Midbrain (tissue), 1 donor: ENCODE data around the gene ALDOC.

ENCODE experiments used
- DNase-seq: peaks from one replicate; lab custom pipeline; 2025; lab: John Stamatoyannopoulos, UW

ALDOC gene

DNA sequence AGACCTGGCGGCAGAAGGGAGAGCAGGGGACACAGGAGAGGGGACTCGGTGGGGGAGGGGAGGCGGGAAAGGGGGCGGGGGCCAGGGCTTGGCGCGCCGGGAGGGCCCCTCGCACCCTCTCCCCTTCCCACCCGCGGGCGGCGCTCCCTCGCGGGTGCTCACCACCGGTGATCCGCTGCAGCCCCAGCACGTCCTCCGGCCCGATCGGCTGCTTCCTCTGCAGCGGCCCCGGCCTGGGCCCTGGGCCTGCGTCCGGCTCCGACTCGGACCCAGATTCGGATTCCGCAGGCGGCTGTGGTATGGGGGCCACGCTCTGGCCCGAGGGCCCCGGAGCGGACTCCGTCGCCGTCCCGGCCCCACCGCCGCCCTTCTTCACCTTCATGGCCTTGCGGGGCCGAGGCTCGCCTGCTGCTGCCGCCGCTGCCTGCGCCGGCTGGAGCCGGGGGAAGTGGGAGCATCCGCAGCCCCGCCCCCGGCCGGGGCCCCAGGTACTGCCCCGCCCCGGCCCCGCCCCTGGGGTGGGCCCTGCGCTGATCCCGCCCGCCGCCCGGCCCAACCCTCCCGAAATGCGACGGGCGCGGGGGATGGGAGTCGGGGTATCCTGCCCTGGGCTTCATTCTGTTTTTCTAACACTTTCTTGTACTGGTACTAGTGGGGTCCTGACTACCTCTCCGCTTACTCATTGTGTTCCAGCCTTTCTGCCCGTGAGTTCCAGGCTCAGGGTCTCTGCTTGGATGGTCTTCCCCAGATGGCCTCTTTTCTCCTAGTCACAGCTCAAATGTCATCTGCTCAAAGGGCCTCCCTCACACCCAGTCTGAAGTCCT is 24.3 kb downstream of the ALDOC start, which contains the start of gene UNC119:
Gene UNC119, minus strand, starts transcription at position 449 of the 824 bp plus-strand sequence. Its CDS starts 67 bp downstream, at position 382.
- peak; percentile 63 for DNase-seq

GRCh38 chr17:28551421-28552175 is 25.1 kb downstream of the ALDOC start:
- no peak for DNase-seq

DNA sequence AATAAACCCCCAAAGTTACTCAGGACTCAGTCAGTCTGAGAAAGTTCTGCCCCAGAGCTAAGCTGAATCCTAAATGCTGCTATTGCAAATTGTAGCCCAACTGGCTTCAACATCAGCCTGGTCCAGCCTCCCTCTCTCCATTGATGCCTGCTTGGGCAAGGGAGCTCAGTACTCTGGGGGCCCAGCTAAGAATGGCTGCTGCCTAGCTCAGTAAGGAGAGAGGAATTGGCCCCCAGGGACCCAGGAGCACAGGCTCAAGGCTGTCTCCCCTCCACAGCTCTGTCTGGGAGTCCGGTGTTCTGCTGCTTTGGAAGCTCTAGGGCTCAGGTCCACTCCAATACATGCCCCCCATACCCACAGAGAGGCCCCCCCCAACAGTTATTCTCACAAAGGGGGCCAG is 25.8 kb downstream of the ALDOC start:
- DNase-seq, result no peak

DNA sequence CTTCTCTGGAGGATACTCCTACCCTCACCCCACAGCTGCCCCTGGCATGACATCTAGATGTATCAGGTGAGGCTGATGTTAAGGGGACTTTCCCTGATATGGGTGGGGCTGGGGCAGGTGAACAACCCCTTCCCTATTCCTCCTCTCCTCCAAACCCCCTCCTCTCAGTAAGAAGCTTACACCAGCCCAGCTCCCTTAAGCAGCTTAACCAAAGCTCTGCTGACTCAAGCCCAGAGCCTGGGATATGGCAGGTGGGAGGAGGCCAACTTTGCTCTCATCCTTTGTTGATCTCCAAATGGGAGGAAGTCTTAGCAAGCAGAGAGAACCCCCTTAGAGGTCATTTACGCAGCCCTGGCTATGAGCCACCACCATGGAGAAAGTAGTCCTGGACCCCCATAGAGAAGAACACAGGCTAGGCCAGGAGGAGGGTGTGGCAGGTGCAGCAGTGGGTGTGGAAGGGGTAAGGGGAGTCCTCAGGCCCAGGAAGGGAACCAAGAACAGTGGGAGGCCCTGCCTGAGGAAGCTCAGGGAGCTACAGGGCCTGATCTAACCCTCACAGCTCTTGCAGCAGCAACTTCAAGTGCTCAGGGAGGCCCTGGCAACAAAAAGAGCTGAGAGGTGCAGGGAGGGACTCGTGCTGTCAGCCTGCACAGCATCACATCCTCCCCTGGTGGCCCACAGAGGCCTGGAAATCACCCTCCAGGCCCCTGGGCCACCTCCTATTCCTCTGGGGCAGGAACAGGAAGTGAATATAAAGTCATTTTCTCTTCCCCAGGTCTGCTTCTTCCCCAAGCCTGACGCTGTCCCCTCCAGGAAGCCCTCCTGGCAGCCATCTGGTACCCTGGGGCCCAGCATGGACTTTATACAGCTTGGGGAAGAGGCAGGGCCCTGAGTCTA is 27.2 kb downstream of the ALDOC start:
- no peak for DNase-seq

DNA sequence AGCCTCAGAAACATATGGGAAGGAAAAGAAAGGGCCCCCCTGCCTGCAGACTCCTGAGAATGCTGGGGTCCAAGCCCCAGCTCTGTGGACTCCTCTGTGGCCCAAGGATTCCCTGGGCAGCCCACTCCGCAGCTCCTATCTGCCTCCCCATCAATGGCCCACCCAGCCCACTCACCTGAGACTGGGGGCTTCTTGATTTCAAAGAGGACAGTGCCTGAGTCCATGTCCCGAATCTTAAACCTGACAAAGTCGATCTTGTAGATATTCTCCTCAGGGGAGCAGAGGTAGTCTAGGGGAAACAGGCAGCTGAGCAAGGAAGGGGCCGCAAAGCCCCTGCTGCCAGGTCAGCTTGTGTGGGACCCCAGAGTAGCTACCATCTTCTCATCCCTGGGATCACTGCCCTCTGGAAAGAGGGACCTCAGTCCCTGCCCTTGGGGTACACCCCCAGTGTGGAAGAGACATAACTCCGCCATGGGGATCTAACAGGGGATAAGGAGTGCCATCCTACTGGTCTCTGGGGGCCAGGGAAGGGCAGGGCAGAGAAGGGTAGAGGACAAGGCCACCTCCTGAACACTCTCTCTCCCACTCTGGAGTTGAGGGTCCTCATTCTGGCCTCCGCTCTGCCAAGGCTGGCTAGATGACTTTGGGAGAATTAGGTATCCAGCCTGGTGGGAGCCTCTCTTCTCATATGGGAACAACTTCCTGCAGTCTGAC is 28.1 kb downstream of the ALDOC start:
- no peak for DNase-seq

GRCh38 chr17:28547623-28548416 is 28.9 kb downstream of the ALDOC start:
- peak; percentile 75 for DNase-seq

- DNase-seq, result no peak
Measured at GRCh38 chr17:28547096-28547622, 29.5 kb downstream of the ALDOC start.

DNA sequence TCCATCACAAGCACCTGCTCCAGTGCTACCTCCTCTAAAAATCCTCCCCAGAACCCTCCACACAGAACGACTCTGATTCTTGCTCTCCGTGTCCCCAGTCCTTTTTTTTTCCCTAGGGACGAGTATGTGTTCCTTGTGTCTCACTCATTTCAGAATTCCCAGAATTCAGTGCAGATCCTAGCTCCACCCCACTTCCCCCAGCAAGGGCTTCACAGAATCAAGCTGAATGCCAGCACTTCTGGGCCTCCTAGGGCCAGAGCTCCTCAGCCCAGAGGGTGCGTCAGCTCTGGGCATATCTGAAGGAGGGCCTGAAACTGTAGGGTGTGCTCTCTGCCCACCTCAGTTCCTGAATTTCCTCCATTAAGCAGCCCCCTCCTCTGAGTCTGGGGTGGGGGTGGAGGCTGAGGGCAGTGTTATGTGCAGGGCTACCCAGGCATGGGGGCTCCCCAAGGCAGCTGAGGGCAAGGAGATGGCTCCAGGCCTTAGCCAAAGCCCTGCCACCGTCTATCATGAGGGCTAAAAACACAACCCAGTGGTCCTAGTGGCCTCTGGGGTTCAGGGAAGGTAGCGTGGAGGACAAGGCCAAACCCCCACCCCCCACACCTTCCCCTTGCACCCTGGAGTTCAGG is 30.8 kb downstream of the ALDOC start:
- DNase-seq, result no peak

- DNase-seq, result no peak
Measured at GRCh38 chr17:28545141-28545503, 31.6 kb downstream of the ALDOC start.

- DNase-seq, result no peak
Measured at GRCh38 chr17:28544402-28545140, 32.1 kb downstream of the ALDOC start.

- DNase-seq, result no peak
Measured at GRCh38 chr17:28541439-28541838, 35.3 kb downstream of the ALDOC start.

GRCh38 chr17:28540231-28540630 is 36.5 kb downstream of the ALDOC start:
- DNase-seq, result no peak

DNA sequence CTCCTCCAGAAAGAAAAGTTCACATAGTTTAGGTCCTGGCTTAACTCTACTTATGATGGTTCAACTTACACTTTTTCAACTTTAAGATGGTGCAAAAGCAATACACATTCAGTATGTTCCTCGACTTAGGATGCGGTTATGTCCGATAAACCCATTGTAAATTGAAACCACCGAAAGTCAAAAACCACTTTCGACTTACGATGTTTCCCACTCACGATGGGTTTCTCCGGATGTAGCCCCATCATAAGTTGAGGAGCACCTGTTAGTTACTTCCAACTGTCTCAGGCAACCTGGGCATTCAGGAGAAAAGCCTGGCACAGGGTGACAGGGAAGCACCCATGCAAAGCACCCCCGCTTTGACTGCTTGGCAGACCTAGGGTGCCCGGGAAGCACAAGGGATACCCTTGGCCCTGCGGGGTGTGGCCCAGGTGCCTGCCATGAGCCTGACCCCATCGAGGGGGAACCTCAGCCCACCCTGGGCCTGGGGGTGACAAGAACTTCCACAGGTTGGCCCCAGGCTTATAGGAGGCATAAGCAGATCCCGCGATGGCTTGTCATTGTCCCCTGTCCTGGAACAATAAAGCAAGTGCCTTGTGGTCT is 38.3 kb downstream of the ALDOC start:
- DNase-seq, result no peak

DNA sequence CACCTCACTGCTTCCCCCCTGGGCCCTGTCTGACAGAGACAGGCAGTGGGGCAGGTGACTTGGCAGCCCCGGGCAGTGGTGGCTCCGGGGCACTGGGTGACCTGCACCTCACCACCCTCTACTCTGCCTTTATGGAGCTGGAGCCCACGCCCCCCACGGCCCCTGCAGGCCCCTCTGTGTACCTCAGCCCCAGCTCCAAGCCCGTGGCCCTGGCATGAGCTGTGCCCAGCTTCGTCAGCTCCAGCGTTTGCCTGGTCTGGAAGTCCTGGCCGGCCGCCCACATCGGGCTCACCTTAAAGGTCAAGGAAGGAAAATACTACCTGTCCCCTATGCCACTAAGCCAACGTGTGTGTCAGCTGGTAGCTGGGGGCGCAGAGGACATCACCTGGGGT is 39.5 kb downstream of the ALDOC start:
- no peak for DNase-seq

DNA sequence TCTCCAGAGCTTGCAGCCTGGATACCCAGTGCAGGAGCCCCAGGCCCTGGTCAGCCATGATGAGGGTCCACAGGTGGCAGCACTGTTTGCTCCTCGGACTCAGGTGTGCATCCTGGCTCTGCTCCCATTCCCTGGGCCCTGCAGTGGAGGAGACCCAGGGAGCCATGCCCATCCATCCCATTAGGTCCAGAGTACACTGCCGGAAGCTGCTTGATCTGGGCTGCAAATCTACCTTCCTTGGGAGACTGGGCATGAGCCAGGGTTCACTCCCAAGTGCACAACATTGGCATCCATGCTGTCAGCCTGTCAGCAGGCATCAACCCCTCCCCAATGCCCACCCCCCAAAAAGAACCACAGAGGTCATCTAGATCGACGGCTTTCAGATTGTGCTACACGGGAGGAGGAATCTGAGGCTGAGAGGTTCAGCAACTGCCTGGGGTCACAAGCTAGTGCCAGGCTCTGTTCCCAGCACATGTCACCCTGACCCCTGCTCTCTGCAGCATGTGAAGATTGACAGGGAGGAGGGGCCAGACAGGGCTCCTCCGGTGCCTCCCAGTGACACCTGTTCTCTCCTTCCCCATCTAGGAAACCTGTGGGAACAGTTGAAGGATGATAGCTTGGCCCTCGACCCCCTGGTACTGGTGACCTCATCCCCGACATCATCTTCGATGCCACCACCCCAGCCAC is 40.0 kb downstream of the ALDOC start:
- no peak for DNase-seq

DNA sequence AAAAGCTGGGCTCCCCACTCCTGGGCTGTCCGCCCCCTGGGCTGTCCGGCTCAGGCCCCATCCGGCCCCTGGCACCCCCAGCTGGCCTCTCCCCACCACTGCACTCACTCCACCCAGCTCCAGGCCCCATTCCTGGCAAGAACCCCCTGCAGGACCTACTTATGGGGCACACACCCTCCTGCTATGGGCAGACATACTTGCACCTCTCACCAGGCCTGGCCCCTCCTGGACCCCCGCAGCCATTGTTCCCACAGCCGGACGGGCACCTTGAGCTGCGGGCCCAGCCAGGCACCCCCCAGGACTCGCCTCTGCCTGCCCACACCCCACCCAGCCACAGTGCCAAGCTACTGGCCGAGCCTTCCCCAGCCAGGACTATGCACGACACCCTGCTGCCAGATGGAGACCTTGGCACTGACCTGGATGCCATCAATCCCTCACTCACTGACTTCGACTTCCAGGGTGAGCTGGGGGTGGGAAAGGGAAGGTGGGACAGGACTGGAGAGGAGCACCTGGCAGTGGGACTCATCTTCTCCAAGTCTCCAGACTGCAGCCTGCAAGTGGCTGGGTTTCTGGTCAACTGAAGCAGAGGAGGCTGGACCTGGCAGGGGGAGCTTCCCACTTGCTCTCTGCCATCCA is 41.8 kb downstream of the ALDOC start:
- no peak for DNase-seq

DNA sequence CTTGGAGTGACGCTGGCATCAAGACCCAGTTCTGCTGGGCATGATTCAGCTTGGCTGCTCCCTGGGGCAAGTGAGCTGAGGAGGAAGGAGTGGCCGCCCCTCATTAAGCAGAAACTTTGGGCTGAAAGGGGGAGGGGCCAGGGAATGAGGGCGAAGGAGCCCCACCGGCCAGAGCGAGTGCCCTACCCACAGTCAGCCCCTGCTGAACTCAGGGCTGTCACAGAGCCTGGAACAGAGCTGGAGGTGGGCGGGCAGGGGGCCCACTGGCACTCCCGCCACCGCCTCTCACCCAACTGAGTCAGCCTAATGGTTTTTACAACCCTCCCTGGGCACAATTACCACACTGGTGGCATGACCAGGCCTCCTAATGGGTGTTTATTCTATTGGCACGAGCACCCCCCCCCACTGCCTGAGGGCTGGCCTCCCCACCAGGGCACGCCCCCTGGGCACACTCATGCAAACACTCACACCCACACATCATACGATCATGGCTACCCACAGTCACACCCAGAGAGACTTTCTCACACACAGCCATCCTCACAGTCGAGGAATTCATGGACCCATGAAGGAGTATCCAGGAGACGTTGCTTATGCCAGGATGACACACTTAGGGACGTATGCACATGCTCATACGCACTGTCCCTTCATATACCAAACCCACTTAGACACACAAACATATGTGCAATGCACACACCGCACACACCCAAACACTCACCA is 43.4 kb downstream of the ALDOC start:
- no peak for DNase-seq
